Keratinocyte (primary cell): ENCODE results near the gene SHC1.

Experiments
- CTCF ChIP-seq, 3 experiments: IDR thresholded peaks in 1 of 3; conservative IDR thresholded peaks in 1 of 3; optimal IDR thresholded peaks in 1 of 3; 2 replicates in 2 of 3; 3 replicates in 1 of 3; pipeline versions ENCODE3 to v1.5.1; 2011; ENCODE audit warnings: low read length in 3 of 3, mild to moderate bottlenecking in 3 of 3, moderate library complexity in 2 of 3, control low read depth in 1 of 3, inconsistent platforms in 1 of 3; ENCODE audit not compliant: insufficient read depth in 2 of 3; ENCODE audit errors: extremely low read depth in 1 of 3
- EZH2 ChIP-seq: IDR thresholded peaks from one replicate; pipeline ENCODE4 v1.6.1; 2012; ENCODE audit warnings: inconsistent platforms, mild to moderate bottlenecking, low read length, moderate library complexity

- TF ChIP-seq CTCF (optimal IDR thresholded peaks at IDR 0.05 in 1 of 3, IDR thresholded peaks at IDR 0.05 in 1 of 3, conservative IDR thresholded peaks at IDR 0.05 in 1 of 3; ENCODE audit: extremely low read depth in 1 of 3, insufficient read depth in 2 of 3, low read length in 3 of 3): no peak
- no peak for TF ChIP-seq EZH2
Observed at GRCh38 chr1:155008015-155008941, 37.7 kb upstream of the SHC1 start.
